ENCODE results near the gene TSPAN17. TPM values are rescaled to one million over a fixed set of nuclear protein-coding genes. Genes with fewer than 3 reads are reported as not detected.
A peak's percentile ranks its signal among the peaks of the same experiment; 100 is the strongest.
"Not testable (repeated sequence)": the region's sequence is repeated elsewhere in the genome, so short reads cannot be mapped to it uniquely, and the experiment has no call there.

TSPAN17 gene
- total RNA-seq, 1 donor from 2014 or later: 27.1 TPM

DNA sequence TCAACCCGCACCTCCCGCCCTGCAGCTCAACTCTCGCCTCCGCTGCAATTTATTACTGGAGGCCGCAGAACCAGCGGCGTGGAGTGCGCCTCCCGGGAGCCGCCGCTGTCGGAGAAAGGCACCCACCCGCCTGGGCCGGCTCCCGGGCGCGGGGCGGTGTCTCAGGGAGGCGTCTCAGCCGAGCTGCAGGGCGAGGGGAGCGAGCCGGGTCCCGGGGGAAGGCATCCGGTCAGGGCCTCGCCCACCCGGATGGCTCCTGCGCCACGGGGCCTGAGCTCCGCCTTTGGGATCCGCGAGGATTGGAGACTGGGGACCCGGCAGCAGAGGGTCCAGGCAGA, 32.9 kb downstream of the TSPAN17 start:
- no peak for DNase-seq

DNA sequence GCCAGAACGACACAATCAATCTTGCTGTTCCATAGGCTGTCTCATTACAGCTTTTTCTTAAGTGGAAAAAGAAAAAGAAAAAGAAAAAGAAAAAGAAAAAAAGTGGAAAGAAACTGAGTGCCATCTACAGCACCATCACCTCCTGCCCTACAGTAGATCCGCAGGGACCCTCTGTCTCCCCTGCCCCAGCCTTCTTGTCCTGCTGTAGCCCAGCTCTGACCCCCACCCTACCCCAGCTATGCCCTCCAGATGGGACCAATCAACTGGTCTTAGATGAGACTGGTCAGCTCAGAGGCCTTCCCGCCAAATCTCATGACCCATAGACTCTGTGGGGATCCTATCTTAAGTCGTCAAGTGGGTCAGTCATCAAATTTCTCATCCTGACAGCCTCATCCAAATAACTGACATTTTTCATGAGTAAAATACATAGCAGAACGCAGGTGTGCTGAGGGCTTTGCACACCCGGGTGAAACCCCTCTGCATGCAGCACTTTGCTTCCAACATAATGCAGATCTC, 34.8 kb downstream of the TSPAN17 start:
- DNase-seq: no peak

DNA sequence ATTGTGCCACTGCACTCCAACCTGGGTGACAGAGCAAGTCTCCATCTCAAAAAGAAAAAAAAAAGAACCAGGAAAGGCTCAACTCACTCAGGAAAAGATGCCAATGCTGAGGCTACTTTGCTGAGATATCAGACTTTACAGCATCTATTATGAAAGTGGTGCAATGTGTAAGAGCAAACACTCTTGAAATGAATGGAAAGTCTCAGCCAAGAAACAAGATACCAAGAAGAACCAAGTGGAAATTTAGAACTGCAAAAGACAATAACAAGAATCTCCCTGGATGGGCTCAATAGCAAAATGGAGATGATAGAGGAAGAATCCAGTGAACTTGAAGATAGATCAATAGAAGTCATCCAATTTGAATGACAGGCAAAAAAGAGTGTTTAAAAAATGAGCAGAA, 37.7 kb downstream of the TSPAN17 start:
- no peak for DNase-seq

DNA sequence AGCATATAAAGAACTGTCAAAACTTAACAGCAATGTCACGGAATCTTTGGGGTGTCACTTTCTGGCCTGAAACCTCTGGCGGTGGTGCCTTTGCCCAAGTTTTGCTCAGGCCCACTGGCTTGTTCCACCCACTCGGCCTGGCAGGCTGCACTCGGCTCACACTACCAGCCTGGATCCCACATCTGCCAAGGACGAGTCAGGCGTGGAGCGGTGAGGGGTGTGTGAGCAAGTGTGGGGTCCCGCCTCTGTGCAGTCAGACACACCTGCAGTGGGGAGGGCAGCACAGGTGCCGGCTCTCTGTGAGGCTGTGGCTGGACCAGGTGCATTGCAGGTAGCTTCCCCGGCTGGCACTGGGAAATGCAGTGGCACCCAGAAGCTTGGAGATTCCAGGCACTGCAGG, 40.0 kb downstream of the TSPAN17 start:
- no peak for DNase-seq

DNA sequence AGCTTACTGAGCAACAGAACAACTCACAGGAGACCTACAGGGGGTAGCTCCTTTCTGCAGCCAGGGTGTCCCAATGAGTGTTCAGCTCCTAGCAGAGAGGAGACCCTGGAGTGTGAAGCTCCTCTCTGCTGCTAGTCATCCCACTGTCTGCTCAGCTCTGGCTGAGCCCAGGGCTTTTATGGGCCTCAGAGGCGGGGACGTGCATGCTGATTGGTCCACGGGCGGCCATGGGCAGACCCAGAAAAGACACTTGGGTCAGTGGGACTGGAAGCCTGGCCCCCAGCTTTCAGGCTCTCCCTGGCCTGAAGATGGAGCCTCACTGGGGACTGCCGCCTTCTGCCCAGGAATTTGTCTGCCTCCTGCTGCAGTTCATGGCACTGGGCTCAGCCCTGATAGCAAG, 40.6 kb downstream of the TSPAN17 start:
- DNase-seq: no peak

DNA sequence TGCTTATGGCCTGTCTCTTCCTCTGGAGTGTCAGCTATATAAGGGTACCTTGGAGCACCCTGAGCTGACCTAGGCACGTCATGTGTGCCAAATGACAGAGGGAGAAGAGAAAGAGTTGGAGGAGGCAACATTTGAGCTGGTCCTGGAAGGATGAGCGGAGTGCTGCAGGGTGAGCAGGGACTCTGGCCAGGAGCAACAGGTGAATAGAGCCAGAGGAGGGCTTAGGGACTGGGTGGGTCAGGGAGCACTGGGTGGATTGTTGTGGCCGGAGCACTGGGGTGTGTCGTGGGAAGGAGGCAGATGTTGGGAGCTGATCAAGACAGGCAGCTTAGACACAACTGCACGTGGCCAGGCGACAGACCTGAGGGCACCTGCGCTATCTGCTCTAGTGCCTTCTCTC, 43.6 kb downstream of the TSPAN17 start:
- no peak for DNase-seq

DNA sequence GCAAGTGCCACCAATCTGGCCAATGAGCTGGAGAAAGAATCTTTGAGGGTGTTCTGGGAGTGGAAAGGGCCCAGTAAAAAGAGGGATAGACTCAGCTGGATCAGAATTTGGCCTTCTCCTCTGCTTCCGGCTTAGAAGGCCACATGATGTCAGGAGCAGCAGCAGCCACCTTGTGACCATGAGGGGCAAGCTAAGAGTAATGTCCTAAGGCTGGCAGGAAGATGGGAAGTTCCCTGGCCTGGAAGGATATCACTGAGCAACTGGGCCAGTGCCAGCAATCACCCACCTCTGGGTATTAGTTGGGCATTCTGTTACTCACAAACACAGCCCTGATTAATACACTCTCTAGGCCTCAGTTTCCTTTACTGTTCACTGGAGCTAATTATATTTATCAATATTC, 44.2 kb downstream of the TSPAN17 start:
- DNase-seq: no peak

DNA sequence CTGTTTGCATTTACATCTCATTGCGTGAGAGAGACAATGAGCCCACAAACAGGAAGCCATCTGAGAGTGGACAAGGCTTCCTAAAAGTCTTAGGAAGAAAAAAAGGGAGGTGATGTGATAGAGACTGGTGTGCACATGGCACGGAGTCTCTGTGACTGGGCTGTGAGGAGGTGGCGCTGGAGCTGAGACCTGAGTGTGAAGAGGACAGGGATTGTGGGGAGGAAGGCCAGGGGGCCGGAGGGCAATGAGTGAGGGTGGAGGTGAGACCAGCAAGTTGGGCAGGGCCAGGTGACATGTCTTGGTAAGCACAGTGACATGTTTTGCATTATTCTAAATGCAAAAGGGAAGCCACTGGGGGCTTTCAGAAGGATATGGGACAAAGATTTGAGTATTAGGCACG, 45.0 kb downstream of the TSPAN17 start:
- no peak for DNase-seq

DNA sequence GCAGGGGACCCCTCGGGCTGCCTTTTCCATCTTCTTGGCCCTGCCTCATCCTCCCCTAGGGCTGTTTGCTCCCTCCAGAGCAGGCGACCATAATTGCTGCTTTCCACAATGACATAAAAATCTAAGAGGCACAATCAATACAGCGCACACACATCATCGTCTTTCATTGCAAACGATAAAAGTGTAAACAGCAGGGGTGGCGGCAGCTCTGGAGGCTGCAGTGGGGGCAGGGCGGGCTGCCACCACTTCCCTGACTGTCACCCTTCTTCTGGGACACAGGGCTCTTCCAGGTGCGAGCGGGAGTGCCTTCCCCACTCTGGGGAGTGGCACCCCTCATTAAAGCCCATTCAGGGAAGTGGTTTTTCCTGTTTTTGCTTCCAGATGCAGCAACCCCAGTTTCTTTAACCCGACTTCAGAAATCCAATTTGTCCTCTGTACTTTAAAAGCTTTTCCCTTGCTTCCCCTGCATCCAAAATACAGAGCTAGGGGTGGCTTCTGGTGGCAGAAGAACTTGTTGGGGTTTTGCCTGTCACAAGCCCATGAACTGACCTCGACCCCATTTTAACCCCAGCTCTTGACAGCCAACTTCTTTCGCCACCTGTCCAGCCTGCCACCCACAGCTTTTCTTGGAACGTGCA, 45.7 kb downstream of the TSPAN17 start:
- no peak for DNase-seq

DNA sequence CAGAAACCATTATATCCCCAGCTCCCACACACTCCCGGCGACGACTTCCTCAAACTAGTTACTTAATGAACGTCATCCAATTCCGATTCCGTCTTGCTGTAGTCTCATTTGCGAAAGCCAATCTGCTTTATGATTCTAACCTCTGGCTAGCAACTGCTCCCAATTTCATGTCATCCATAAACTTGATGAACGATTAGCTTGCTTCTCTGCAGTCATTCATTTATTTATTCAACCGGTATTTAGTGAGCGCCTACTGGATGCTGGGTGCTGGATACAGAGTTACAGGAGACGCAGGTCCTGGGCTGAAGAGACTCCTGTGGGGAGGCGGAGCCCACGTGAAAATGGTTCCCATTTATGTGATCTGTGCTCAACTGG, 46.2 kb downstream of the TSPAN17 start:
- DNase-seq: no peak

DNA sequence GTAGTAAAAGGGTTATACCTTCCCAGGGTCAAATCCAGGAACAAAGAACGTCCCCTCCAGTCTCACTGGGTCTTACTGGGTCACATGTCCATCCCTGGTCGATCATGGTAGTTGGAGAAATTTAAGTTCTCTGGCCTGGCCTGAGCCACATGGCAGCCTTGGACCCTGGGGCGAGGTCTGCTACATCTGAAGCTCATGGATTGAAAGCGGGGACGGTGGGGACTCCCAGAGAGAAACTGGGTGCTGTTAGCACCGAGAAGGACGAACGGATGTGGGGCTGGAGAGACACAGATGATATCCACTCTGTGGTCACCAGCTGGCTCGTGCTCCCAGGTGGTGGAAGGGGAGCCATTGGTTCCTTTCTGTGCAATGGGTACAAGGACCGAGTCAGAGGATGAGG, 46.9 kb downstream of the TSPAN17 start:
- DNase-seq: no peak

DNA sequence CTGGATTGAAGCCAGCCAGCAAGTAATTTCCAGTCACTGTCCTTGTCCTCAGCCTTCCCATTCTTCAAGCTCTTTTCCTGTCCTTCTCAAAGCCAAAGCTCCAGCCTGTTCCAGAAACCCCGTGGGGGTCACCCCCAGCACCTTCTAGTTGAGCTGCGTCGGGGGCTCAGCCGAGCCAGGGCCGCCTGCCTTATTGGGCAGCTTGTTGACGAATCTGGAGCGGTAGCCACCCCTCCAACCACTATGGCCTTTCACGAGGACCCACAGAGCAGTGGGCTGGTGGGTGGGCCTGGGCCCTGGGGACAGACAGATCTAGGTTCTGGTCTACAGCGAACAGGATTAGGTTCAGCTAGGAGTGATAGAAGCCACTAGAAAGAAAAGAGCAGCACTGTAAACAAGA, 47.3 kb downstream of the TSPAN17 start:
- no peak for DNase-seq

DNA sequence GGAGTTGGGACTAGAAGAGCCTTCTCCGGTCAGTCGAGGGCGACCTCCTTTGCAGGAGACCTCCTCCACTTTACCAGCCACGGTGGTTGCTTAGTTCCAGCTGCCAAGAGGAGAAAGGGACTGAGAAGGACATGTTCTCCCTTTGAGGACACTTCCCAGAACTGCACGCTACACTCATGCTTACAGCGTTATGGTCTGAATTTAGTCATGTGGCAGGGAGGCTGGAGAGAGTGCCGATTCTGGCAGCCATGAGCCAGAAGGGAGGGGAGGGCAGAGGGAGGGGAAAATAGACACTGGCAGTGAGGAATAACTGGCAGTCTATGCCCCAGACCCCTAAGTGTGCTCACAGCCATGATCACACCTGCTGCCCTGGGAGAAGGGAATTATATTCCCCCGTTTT, 47.8 kb downstream of the TSPAN17 start:
- DNase-seq: no peak

DNA sequence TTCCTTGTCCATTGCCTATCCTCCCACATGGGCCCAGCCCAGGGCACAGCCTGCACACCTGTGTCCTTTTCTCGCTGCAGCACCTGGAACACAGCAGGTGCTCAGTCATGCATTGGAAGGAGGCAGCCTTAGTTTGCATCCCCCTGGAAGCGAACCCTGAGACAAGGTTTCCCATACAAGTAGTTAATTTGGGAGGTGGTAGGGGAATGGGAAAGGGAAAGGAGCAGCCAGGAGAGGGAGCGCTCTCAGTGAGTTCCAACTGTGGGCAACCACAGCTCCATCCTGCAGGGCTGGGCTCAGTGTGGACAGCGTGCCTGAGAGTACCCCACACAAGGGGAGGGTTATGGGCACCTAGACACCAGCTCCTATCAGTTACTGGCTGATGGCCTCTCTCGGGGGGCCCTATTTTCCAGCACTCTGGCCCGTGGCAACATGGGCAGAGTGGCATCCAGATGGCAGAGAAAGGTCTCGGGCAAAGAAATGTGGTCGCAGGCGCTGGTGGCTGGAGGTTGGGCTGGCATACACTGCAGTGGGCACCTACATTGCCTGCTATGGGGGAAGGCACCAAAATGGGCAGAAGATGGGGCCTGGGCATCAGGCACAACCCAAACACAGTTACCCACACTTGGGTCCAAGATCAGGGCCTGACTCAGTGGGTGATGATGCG, 50.1 kb downstream of the TSPAN17 start:
- no peak for DNase-seq

DNA sequence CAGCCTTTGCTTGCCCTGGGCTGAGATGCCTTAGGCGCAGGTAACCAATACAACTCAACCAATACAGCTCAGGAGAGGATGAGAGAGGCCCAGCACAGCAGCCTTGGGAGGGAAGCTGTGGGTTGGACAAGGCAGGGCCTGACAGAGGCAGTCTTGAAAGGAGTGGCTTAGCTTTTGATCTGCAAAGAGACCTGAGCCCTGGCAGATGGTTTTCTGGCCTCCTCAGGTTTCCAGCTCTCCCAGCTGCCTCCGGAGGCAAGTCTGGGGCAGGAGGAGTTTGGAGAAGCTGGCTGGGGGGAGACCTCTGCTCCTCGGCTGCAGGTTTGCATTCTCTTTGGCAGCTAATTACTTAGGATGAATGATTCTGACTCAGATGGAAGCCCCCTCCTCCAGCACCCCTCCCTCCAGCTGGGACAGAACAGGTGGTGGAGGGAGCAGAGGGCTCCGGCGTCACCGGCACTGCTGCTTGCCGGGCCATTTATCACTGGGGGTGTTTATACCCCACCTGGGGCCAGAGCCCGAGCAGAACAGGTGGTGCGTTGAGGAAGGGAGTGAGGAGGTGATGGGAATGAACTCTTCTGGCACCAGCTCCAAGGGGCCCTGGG, 50.8 kb downstream of the TSPAN17 start:
- no peak for DNase-seq

DNA sequence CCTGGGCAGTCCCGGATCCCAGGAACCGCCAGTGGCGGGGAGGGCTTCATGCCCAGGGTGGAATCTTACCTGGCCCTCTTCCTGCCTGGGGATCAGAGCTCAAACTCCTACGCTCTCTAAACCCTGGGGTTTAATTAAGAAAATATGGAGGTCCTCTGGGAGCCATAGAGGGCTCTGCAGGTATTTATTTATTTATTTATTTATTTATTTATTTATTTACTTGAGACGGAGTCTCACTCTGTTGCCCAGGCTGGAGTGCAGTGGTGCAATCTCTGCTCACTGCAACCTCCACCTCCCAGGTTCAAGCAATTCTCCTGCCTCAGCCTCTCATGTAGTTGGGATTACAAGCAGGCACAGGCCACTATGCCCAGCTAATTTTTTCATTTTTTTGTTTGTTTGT, 52.2 kb downstream of the TSPAN17 start:
- DNase-seq: not testable (repeated sequence)

DNA sequence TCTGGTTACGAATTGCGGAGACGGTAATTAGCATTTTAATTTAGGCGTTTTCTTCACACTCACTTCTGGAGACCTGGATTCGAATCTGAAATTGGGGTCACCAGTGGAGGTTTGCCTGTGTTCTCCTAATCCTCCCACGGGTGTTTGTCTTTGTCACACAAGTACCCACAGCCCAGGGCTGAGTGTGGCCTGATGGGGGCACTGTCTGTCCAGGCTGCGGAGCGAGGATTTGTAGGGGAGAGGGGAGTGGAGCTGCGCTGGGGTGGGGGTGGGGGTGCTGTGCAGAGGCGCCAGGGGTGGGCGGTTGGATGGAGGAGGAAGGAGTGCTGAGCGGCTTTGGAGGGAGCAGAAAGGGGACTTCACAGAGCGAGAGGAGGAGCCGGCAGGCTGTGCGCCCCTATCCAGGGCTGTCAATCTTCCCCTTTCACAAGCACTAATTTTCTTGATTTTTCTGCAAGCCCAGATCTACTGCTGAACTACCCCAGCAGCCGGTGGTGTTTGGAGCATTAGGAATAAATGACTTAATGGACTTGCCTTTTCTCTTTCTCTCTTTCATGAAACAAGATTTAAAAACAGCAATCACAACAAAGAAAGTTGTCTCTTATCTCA, 53.1 kb downstream of the TSPAN17 start:
- peak; percentile 51 for DNase-seq

DNA sequence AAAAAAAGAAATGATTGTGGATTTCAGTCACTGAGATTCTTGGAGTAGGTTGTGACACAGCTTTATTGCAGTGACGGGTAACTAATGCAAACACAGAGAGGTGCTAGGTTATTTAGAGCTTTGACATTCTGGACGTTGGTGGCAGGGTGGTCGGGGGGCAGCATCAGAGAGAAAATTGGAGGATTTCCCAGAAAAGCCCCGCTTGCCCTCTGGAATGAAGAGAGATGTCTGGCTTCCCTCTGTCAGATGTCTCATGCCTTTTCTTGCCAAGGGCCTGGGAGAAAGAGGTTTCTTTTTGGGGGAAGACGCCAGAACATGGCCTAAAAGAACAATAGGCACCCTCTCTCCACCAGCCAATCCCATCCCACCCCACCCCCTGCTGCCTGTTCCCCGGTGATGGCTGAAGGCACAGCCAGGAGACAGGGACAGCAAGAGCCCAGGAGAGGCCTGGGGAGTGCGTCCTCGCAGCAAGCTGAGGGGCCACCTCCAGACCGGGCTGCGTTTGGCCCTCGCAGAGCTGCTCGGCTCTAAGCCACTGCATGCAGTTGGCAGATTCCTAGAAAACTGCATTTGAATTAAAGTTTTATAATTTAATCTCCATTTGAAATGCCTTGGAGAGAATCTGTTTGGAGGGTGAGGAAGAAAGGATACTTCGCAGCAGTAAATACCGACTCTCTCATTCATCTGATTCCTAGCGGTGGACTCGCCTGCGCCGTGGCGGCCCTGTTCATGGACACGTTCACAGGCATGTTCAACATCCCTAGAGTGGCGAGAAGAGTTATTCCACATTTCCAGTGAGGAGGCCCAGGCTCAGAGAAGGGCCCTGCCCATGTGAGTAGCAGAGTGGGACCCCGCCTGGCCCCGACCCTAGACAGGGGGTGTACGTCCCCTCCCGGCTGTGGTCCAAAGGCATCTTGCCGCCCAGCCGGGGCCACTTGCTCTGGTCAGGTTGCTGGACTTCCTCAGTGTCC, 55.7 kb downstream of the TSPAN17 start:
- no peak for DNase-seq

DNA sequence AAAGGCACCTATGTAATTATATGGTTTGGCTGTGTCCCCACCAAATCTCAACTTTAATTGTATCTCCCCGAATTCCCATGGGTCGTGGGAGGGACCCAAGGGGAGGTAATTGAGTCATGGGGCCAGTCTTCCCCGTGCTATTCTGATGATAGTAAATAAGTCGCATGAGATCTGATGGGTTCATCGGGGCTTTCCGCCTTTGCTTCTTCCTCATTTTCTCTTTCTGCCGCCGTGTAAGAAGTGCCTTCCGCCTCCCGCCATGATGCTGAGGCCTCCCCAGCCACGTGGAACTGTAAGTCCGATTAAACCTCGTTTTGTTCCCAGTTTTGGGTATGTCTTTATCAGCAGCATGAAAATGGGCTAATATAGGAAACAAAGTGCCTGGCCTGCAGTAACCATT, 56.6 kb downstream of the TSPAN17 start:
- DNase-seq: no peak

DNA sequence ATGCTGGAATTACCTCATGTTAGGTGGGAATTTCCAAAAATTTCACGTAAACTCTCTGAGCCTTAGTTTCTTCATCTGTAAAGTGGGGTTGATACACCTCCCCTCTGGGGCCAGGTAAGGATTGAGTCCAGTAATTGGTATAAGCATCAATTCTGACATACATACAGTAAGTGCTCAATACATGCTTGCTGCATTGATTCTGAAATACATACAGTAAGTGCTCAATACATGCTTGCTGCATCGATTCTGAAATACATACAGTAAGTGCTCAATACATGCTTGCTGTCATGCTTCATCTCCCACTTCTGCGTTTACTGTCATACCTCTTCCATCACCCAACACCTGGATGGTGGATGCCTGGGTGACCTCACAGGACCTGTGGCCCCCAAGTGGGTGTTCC, 57.1 kb downstream of the TSPAN17 start:
- DNase-seq: no peak

DNA sequence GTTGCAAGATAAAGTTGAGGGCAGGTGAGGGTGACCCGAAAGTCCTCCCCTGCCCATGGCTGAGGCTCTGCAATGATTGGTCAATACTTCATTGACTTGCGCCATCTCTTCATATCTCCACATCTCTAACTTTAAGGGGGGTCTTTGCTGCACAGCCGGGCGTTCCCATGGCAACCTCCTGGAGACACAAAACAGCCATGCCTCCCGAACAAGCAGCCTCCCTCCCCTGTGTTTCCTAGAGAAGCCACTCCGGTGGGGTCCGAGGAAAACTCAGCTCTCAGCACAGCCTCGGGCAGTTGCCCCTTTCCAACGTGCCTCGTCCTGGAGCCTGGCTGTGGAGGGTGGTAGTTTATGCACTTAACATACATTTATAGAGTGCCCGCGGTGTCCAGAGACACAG, 57.5 kb downstream of the TSPAN17 start:
- DNase-seq: no peak
